Common myeloid progenitor, CD34-positive (primary cell): ENCODE data around the gene NDUFS7.

Experiments used
- CTCF ChIA-PET: fragments of 350-600 bp; sonication (Branson Sonifier 250); formaldehyde crosslinking; loops from one replicate; lab custom pipeline; 2021; ENCODE audit warnings: antibody characterized with exemption; lab: Charles Lee
- POLR2A ChIA-PET: fragments of 350-600 bp; sonication (Branson Sonifier 250); formaldehyde crosslinking; loops from one replicate; lab custom pipeline; 2021; ENCODE audit warnings: antibody characterized with exemption; lab: Charles Lee
- DNase-seq, 3 donors: peaks; one replicate each; pipeline versions ENCODE4 v3.0.0 to v3.0.0-alpha.2; 2013
- H3K27ac ChIP-seq, 2 experiments: 1 replicate in 1 of 2; 2 replicates in 1 of 2; pipeline ENCODE4 v1.7.0; 2013; ENCODE audit warnings: inconsistent platforms in 2 of 2, low read length in 2 of 2, mild to moderate bottlenecking in 2 of 2, low read depth in 1 of 2, moderate library complexity in 1 of 2; ENCODE audit not compliant: severe bottlenecking in 2 of 2, insufficient read depth in 1 of 2, poor library complexity in 1 of 2
- H3K27me3 ChIP-seq, 5 experiments: replicated peaks in 2 of 5; 1 replicate in 3 of 5; 2 replicates in 2 of 5; pipeline versions ENCODE4 v1.6.1 to v1.7.0; 2013; ENCODE audit warnings: low read length in 4 of 5, mild to moderate bottlenecking in 2 of 5, moderate library complexity in 2 of 5, inconsistent platforms in 1 of 5; ENCODE audit not compliant: insufficient read depth in 5 of 5, control insufficient read depth in 4 of 5
- H3K36me3 ChIP-seq, 4 experiments: 1 replicate in 2 of 4; 2 replicates in 2 of 4; pipeline versions ENCODE4 v1.6.1 to v1.7.0; 2013; ENCODE audit warnings: low read length in 3 of 4, control low read depth in 1 of 4, mild to moderate bottlenecking in 1 of 4; ENCODE audit not compliant: control insufficient read depth in 4 of 4, insufficient read depth in 4 of 4
- H3K4me1 ChIP-seq, 4 experiments: 1 replicate in 3 of 4; 2 replicates in 1 of 4; pipeline versions ENCODE4 v1.6.1 to v1.7.1; 2013; ENCODE audit warnings: low read length in 3 of 4, mild to moderate bottlenecking in 3 of 4, control low read depth in 1 of 4, inconsistent platforms in 1 of 4, moderate library complexity in 1 of 4; ENCODE audit not compliant: control insufficient read depth in 4 of 4, insufficient read depth in 4 of 4; ENCODE audit errors: control extremely low read depth in 1 of 4
- H3K4me3 ChIP-seq, 7 experiments: 1 replicate in 4 of 7; 2 replicates in 3 of 7; pipeline versions ENCODE4 v1.5.1 to v1.7.0; 2013; ENCODE audit warnings: mild to moderate bottlenecking in 7 of 7, low read length in 6 of 7, moderate library complexity in 6 of 7, inconsistent platforms in 2 of 7, low read depth in 2 of 7, control low read depth in 1 of 7; ENCODE audit not compliant: insufficient read depth in 4 of 7, control insufficient read depth in 1 of 7; ENCODE audit errors: extremely low read depth in 1 of 7
- H3K9me3 ChIP-seq, 5 experiments: 1 replicate in 4 of 5; 2 replicates in 1 of 5; pipeline versions ENCODE4 v1.6.1 to v1.7.1; 2013; ENCODE audit warnings: low read length in 4 of 5, mild to moderate bottlenecking in 2 of 5, inconsistent platforms in 1 of 5, low read depth in 1 of 5, moderate library complexity in 1 of 5; ENCODE audit not compliant: control insufficient read depth in 4 of 5, insufficient read depth in 2 of 5; ENCODE audit errors: control extremely low read depth in 1 of 5
- whole genome bisulfite sequencing: methylation state at CpG from one replicate; pipeline ENCODE4 v1.1.5; 2013; ENCODE audit not compliant: insufficient coverage; 5-methylcytosine and 5-hydroxymethylcytosine counted together

NDUFS7 gene

GRCh38 chr19:1365319-1366269, 18.1 kb upstream of the NDUFS7 start:
- H3K4me1 ChIP-seq, result peaks cover 7 to 65% (median 63%) of the 10 kb centered on the region in 4 experiments
- no peak overlapping the region for H3K27ac ChIP-seq
- no peak for DNase-seq
- ChIA-PET CTCF (interaction anchor here (1.4 to 3.0 kb wide), 2 partner anchors 50 to 86 kb away, joined by 4 to 10 read pairs; no protein-coding TSS in a partner anchor), POLR2A (no interaction called here)
- peaks cover 3 to 51% (median 27%) of the 10 kb centered on the region in 4 experiments for H3K36me3 ChIP-seq
- H3K27me3 ChIP-seq, result no peaks in the 10 kb centered on the region
- WGBS, result 84% methylated on average over 35 of the region's 37 CpGs
- H3K4me3 ChIP-seq, result no peak overlapping the region
- no peaks in the 10 kb centered on the region for H3K9me3 ChIP-seq

- H3K27ac ChIP-seq, result peak overlapping the region in 1 of 2 experiments; percentile 60
- H3K27me3 ChIP-seq, result no peaks in the 10 kb centered on the region
- peaks cover 6 to 56% (median 31%) of the 10 kb centered on the region in 4 experiments for H3K36me3 ChIP-seq
- peaks cover 7 to 62% (median 58%) of the 10 kb centered on the region in 4 experiments for H3K4me1 ChIP-seq
- 100% methylated on average over 10 of the region's 10 CpGs for WGBS
- ChIA-PET POLR2A (interaction anchor here (0.5 kb wide), 1 partner anchor 88 kb away, joined by 3 read pairs; no protein-coding TSS in a partner anchor), CTCF (interaction anchor here (1.0 to 1.5 kb wide), 5 partner anchors 27 to 123 kb away, joined by 3 to 9 read pairs (median 4); no protein-coding TSS in a partner anchor)
- H3K4me3 ChIP-seq, result peak overlapping the region in 1 of 7 experiments; percentile 11
- DNase-seq, result no peak
- H3K9me3 ChIP-seq, result no peaks in the 10 kb centered on the region
Measured at GRCh38 chr19:1366296-1366695, 17.4 kb upstream of the NDUFS7 start.

DNA sequence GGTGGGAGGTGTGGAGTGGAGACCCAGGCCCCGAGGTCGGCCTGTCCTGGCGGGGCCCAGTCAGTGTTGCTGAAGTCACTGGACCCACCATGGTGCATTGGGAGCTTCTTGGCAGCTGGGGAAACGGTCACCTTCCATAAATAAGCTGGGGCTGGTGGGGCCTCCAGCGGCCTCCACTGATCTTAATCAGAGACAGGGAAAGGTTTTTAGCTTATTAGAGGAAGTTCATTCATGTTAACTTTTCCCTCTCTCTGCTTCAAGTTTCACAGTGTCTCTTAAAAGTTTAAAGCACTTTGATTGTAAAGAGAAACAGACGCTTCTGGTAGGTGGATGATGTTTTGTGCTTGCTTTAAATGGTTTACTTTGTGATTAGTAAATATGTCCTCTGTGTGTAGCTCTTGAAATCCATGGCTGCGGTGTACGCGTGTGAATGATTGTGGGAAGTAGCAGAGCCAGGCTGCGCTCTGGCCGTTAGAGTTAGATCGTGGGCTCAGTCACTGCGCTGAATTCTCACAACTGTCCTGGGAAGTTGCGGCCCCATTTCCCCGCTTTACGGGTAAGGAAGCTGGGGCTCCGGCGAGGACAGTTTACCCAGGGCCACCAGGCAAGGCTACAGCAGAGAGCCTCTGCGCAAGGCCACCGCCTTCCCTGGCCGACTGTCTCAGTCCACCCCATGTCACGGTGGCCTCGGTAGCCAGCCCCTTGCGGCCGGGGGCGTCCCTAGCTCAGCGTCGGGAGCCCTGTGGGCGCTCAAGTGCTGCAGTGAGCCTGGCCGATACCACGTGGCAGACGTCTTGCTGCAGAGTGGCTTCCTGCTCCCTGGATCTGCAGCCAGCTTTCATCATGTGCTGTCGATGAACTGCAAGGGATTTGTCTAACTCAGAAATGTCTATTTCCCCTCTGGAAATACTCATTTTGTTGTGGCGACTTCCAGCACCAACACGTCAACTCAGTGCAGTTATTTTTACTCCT, 16.5 kb upstream of the NDUFS7 start:
- ChIA-PET POLR2A (interaction anchor here (0.5 to 0.8 kb wide), 3 partner anchors 16 to 98 kb away, joined by 3 to 4 read pairs (median 3); partner anchors contain the start of gene CIRBP), CTCF (interaction anchor here (0.7 to 1.5 kb wide), 8 partner anchors 16 to 124 kb away, joined by 3 to 9 read pairs (median 4); no protein-coding TSS in a partner anchor)
- Histone ChIP-seq H3K4me3 (peak overlapping the region in 3 of 7 experiments; percentile 1 to 15 (median 11)), H3K27me3 (no peaks in the 10 kb centered on the region), H3K9me3 (no peaks in the 10 kb centered on the region), H3K27ac (peak overlapping the region in 1 of 2 experiments; percentile 60), H3K4me1 (peaks cover 7 to 59% (median 54%) of the 10 kb centered on the region in 4 experiments), H3K36me3 (peaks cover 8 to 56% (median 30%) of the 10 kb centered on the region in 4 experiments)
- 27% methylated on average over 33 of the region's 35 CpGs for WGBS
- DNase-seq, result peak in 2 of 3 donors; percentile 32 to 44

GRCh38 chr19:1369214-1369805, 14.4 kb upstream of the NDUFS7 start:
- Histone ChIP-seq H3K4me1 (peaks cover 3 to 37% (median 33%) of the 10 kb centered on the region in 4 experiments), H3K9me3 (no peaks in the 10 kb centered on the region), H3K4me3 (no peak overlapping the region), H3K27ac (no peak overlapping the region), H3K36me3 (peaks cover 15 to 62% (median 36%) of the 10 kb centered on the region in 4 experiments), H3K27me3 (no peaks in the 10 kb centered on the region)
- ChIA-PET POLR2A (interaction anchor here (0.6 kb wide), 1 partner anchor 120 kb away, joined by 5 read pairs; no protein-coding TSS in a partner anchor), CTCF (interaction anchor here (1.3 to 6.5 kb wide), 4 partner anchors 13 to 90 kb away, joined by 4 to 60 read pairs (median 19); no protein-coding TSS in a partner anchor)
- no peak for DNase-seq
- 99% methylated on average over 14 of the region's 18 CpGs for WGBS

DNA sequence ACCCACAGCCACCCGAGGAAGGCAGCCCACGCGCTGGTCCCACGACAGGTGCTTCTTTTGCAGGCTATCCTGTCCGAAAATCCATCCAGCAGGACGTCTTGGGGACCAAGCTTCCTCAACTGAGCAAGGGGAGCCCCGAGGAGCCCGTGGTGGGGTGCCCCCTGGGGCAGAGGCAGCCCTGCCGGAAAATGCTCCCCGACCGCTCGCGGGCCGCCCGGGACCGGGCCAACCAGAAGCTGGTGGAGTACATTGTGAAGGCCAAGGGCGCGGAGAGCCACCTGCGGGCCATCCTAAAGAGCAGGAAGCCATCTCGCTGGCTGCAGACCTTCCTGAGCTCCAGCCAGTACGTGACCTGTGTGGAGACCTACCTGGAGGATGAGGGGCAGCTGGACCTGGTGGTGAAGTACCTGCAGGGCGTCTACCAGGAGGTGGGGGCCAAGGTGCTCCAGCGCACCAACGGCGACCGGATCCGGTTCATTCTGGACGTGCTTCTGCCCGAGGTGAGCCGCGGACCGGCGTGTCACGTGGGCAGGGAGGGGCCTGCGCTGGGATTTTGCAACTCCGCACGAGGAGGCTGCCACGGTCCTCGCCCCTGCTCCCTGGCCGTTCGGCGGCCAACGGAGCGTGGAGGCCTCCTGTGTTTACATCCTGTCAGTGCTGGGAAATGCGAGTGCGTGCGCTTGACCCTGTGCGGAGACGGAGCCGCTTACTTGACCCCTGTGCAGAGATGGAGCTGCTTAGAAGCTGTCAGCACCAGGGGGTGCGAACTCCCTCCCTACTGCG, 12.9 kb upstream of the NDUFS7 start:
- Histone ChIP-seq H3K4me1 (peaks cover 0 to 27% (median 22%) of the 10 kb centered on the region in 4 experiments), H3K27ac (no peak overlapping the region), H3K36me3 (peaks cover 17 to 56% (median 34%) of the 10 kb centered on the region in 4 experiments), H3K4me3 (no peak overlapping the region), H3K27me3 (no peaks in the 10 kb centered on the region), H3K9me3 (no peaks in the 10 kb centered on the region)
- 98% methylated on average over 50 of the region's 52 CpGs for WGBS
- ChIA-PET CTCF (interaction anchor here (0.6 to 6.5 kb wide), 9 partner anchors 11 to 127 kb away, joined by 3 to 60 read pairs (median 5); no protein-coding TSS in a partner anchor), POLR2A (no interaction called here)
- no peak for DNase-seq
